Regular cardiac myocyte (primary cell): ENCODE results near the gene PANK1. TPM values are rescaled to one million over a fixed set of nuclear protein-coding genes. Genes with fewer than 3 reads are reported as not detected.

Experiments used
- total RNA-seq: library from RNA; depleted of rRNA; stranded (reverse); fragments of >200 nt; gene quantifications from 2 replicates; pipeline ENCODE4 v1.2.3, GENCODE V29; 2014

PANK1 gene
- 6.7 and 10.1 TPM in 2 replicates for total RNA-seq

DNA sequence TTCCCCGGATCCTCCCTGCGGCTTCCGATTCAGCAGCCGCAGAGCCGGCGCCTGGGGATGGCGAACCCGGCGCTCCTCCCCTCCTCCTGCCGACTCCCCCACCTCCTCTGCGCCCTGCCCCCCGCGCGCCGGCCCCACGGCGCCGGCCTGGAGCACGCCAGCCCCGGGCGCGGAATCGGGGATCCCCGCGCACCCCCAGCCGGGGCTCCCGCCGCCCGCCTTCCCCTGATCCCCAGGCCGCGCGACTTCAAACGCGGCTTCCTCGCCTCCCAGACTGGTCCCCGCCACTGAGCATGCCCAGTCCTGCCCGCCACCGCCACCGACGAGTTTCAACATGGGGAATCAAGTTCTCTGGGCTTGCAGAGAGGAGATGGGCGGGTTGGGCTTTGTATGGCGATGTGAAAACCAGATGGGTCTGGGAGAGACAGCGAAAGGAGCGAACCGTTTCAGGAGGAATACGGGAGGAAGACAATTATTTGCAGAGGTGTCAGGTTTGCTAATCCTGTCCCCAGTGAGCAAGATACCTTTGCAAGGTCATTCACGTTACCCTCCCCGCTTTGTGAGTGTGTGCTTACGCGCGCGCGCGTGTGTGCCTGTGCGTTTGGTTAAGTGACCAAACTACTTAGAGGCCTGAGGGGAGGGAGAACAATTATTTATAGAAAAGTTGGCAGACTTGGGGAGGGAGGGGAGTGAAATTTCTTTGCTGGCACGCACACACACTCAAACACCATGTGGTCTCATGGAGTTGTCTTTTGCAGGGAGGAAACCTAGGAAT lies at the start of gene PANK1:
Gene PANK1, minus strand, starts transcription at position 276 of the 775 bp plus-strand sequence. CDS start 351 bp downstream, outside the sequence.

DNA sequence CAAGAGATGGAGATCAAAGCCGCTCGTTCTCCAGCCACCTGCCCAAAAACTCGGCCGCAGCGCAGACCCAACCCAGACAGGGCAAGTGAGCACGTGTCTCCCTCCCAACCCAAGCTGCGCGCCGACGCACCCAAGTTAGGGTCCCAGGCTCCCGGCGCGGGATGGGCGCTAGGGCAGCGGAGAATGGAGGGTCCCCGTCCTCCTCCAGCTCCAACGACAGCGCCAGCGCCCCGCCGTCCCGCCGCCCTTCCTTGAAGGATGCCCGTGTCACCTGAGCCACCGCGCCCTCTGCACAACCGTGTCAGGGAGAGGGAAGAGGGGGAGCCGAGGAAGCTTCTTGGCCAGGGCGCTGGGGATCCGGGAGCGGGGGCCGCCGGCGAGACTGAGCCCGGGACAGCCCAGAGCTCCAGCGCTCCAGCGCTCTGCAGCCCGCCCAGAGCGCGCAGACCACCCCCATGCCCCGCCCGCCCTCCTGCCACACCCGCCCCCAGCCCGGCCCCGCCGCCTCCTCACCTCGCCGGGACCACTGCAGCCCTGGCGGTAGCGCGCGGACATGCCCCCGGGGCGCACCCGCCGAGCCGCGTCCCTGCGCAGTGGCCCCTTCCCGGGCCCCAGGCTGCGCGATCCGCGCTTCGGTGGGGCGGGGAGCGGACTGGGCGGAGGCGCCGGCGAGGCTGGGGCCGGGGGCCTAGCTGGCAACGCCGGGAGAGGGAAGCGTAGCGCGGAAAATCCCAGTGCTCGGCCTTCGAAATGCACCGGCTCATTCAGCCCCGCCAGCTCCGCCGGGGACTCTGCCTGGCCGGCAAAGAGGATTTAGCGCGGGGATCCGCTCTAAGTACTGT lies 109.7 kb downstream of the PANK1 start, which contains the start of gene SLC16A12:
Gene SLC16A12, minus strand, starts transcription at position 424 of the 842 bp plus-strand sequence. CDS start 73,016 bp downstream, outside the sequence.

Other genes with a start within 250 kb of the PANK1 start
- 24.3 and 40.0 TPM in 2 replicates for gene IFIT5, start 230.7 kb downstream of the PANK1 start, total RNA-seq
- 0.56 and 0.96 TPM in 2 replicates for gene SLC16A12, start 109.6 kb downstream of the PANK1 start, total RNA-seq
- 4.8 and 21.3 TPM in 2 replicates for gene KIF20B, start 56.3 kb upstream of the PANK1 start, total RNA-seq